Activated naive CD8-positive, alpha-beta T cell treated with anti-CD3 and anti-CD28 coated beads for 36 hours (primary cell): ENCODE measurements around the gene SUSD2. TPM values are rescaled to one million over a fixed set of nuclear protein-coding genes. Genes with fewer than 3 reads are reported as not detected.

ENCODE experiments used
- DNase-seq: peaks from one replicate; pipeline ENCODE4 v3.0.0; 2021
- H3K27ac Mint-ChIP-seq: one replicate; pipeline ENCODE4 v1.8.0; 2022; ENCODE audit warnings: mild to moderate bottlenecking, moderate library complexity, mixed read lengths
- H3K27me3 Mint-ChIP-seq: one replicate; pipeline ENCODE4 v1.8.0; 2022; ENCODE audit warnings: mild to moderate bottlenecking, mixed read lengths
- H3K36me3 Mint-ChIP-seq: one replicate; pipeline ENCODE4 v1.8.0; 2021; ENCODE audit warnings: mild to moderate bottlenecking, mixed read lengths
- H3K4me1 Mint-ChIP-seq: one replicate; pipeline ENCODE4 v1.8.0; 2021; ENCODE audit warnings: mixed read lengths
- H3K4me3 Mint-ChIP-seq: one replicate; pipeline ENCODE4 v1.8.0; 2022; ENCODE audit warnings: mild to moderate bottlenecking, moderate library complexity, mixed read lengths
- H3K9me3 Mint-ChIP-seq: one replicate; pipeline ENCODE4 v1.8.0; 2022; ENCODE audit warnings: mixed read lengths
- total RNA-seq, 2 experiments: library from RNA; stranded (reverse); gene quantifications; one replicate each; pipeline ENCODE4 v1.2.3, GENCODE V29; 2021

SUSD2 gene
- total RNA-seq, 2 experiments from 2014 or later: 0.56 to 0.80 TPM

DNA sequence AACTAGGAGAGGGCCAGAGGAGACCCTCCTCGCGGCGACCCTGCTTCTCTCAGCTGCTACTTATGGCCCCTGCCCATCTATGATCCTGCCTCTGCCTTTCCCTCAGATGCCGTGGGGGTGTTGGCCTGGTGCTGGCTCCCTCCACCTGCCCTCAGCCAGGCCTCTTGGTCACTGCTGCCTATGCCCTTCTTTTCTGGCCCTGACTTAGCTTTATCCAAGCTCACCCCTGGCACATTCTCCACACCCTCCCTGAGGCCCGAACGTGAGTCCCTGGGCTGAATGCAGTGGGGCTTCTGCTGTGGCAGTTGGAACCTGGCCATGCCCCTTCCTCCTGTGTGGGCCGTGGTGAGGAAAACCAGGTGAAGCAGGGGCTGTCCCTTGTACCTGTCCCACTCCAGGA is 19.8 kb upstream of the SUSD2 start:
- Mint-ChIP-seq H3K4me3 (no peak overlapping the region), H3K9me3 (no peaks in the 10 kb centered on the region), H3K4me1 (peaks cover 62% of the 10 kb centered on the region), H3K36me3 (peaks cover 5% of the 10 kb centered on the region), H3K27me3 (no peaks in the 10 kb centered on the region), H3K27ac (no peak overlapping the region)
- no peak for DNase-seq

DNA sequence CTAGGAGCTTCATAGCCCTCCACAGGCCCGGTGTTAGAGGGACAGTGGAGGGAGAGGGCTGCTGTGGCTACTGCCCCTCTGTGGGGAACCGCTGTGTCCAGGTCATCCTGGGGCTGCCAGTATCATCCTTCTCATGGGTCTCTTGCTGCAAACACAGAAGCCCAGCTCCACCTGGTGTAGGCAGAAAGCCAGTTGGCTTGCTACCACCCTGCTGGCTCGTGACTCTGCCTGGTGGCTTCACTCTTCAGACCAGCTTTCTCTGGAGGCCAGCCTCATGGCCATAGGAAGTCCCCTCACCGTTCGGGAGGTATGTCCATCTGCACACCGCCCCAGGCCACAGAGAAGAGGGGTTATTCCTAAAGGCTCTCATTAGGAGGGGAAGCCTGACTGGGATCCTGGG is 19.4 kb upstream of the SUSD2 start:
- peak overlapping the region; percentile 72 for H3K27ac Mint-ChIP-seq
- peaks cover 59% of the 10 kb centered on the region for H3K4me1 Mint-ChIP-seq
- peaks cover 7% of the 10 kb centered on the region for H3K36me3 Mint-ChIP-seq
- H3K4me3 Mint-ChIP-seq: no peak overlapping the region
- DNase-seq: no peak
- H3K27me3 Mint-ChIP-seq: no peaks in the 10 kb centered on the region
- no peaks in the 10 kb centered on the region for H3K9me3 Mint-ChIP-seq

DNA sequence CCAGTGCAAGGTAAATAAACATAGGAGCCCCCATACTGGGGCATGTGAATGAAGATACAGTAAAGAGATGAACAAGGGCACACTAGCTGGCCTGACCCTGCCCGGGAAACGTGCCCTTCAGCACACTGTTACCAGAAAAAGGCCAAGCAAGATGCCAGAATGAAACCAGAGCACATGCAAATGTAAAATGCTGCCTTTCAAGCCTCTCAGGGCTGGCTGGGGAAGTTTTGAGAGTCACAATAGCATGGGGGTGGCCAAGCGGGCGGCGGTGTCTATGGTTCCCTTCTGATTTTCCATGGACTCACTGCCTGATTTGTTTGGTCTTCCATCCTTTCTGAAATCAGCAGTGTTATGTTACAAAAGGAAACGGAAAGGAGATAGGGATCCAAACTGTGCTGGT is 18.9 kb upstream of the SUSD2 start:
- Mint-ChIP-seq H3K27ac (peak overlapping the region; percentile 72), H3K36me3 (peaks cover 7% of the 10 kb centered on the region), H3K4me3 (no peak overlapping the region), H3K4me1 (peaks cover 57% of the 10 kb centered on the region), H3K27me3 (no peaks in the 10 kb centered on the region), H3K9me3 (no peaks in the 10 kb centered on the region)
- no peak for DNase-seq

DNA sequence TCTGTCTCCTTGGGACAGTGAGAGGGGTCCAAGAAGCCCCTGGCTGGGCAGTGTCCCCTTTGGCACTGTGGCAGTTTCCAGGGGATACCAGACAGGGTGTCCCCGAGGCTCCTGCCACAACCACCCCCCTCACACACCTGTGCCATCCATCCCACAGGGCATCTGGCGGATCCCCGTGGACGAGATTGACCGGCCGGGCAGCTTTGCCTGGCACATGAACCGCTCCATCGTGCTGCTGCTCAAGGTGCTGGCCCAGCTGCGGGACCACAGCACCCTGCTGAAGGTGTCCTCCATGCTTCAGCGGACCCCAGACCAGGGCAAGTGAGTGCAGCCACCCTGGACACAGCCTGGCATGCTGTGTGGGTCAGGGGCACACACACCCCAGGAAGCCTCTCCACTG is 17.0 kb upstream of the SUSD2 start:
- Mint-ChIP-seq H3K4me1 (peaks cover 62% of the 10 kb centered on the region), H3K36me3 (peaks cover 4% of the 10 kb centered on the region), H3K27me3 (no peaks in the 10 kb centered on the region), H3K27ac (no peak overlapping the region), H3K9me3 (no peaks in the 10 kb centered on the region), H3K4me3 (no peak overlapping the region)
- no peak for DNase-seq

DNA sequence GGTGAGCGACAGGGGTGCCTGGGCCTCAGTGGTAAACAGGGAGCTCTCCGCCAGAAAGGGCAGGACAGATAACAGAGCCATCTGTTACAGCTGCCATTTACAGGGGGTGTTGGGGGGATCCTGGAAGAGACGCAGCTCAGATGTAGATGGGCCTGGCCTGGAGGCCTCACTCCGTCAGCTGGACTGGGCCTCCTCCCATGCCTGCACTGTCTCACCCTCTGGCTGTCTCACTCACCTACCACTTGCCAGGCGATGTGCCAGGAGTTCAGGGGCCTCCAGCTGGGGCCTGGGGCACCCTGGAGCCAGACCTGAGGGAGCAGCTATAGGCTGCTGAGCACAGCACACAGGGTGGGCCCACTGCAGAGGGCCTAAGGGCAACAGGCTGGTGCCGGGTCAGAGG is 16.3 kb upstream of the SUSD2 start:
- Mint-ChIP-seq H3K4me1 (peaks cover 59% of the 10 kb centered on the region), H3K36me3 (peaks cover 6% of the 10 kb centered on the region)
- no peak for DNase-seq

DNA sequence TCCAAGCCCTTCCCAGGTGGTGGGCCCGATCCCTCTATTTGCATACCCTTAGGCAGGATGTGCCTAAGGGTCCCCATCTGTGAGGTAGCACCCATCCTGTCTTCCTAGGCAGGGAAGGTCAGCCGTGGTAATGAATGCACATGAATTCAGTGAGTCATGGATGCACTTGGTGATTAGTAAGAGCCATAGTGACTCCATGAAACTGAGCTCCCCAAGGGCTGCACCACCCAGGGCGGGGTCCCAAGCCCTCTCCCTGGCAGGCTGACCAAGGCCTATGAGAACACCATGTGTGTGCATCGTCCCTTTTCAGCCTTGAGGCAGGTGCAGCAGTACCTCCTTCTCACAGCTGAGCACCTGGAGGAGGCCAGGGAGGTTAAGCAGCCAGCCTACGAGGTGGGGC is 15.6 kb upstream of the SUSD2 start:
- Mint-ChIP-seq H3K9me3 (no peaks in the 10 kb centered on the region), H3K4me1 (peaks cover 52% of the 10 kb centered on the region), H3K27me3 (no peaks in the 10 kb centered on the region), H3K4me3 (no peak overlapping the region), H3K36me3 (peaks cover 6% of the 10 kb centered on the region), H3K27ac (no peak overlapping the region)
- no peak for DNase-seq

More for the DNA sequence above, 16.3 kb upstream of the SUSD2 start:
- Mint-ChIP-seq H3K9me3 (no peaks in the 10 kb centered on the region), H3K27ac (no peak overlapping the region), H3K27me3 (no peaks in the 10 kb centered on the region), H3K4me3 (no peak overlapping the region)

DNA sequence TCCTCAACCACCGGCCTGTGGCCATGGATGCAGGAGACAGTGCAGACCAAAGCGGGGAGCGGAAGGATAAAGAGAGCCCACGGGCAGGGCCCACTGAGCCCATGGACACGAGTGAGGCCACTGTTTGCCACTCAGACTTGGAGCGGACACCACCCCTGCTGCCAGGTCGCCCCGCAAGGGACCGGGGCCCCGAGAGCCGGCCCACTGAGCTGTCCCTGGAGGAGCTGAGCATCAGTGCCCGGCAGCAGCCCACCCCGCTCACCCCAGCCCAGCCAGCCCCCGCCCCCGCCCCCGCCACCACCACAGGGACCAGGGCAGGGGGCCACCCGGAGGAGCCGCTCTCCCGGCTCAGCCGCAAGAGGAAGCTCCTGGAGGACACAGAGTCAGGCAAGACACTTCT is 14.5 kb upstream of the SUSD2 start:
- DNase-seq: no peak
- peaks cover 6% of the 10 kb centered on the region for H3K36me3 Mint-ChIP-seq
- H3K4me3 Mint-ChIP-seq: no peak overlapping the region
- H3K4me1 Mint-ChIP-seq: peaks cover 42% of the 10 kb centered on the region
- no peaks in the 10 kb centered on the region for H3K9me3 Mint-ChIP-seq
- H3K27ac Mint-ChIP-seq: no peak overlapping the region
- H3K27me3 Mint-ChIP-seq: no peaks in the 10 kb centered on the region

DNA sequence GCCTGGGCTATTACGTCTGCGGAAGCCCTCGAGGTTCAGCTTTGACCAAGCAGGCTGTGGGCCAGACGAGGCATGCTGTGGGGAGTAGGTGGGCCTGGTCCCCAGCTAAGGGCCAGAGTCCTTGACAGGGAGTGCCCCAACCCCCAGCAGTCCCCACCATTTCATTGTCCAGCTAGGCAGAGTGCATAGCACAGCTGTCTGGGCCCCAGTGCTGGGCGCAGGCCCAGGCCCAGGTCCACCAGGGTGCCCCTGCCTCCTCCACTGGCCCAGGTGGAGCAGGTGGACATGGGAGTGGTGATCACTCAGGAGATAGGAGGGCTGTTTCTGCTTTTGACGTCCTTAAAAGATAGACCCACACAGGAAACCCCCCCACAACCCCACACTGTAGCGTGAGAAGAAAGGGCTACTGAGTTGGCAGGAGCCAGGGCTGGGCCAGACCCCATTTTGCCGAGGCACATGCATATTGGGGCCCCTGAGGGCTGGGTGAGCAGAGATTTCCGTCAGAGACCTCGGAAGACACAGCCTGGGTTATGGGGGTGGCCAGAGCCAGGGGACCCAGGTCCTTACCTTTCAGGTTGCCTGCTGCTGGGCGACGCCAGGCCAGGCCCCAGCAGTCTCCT is 11.7 kb upstream of the SUSD2 start:
- peak; percentile 38 for DNase-seq
- peaks cover 8% of the 10 kb centered on the region for H3K36me3 Mint-ChIP-seq
- no peaks in the 10 kb centered on the region for H3K27me3 Mint-ChIP-seq
- peak overlapping the region; percentile 84 for H3K27ac Mint-ChIP-seq
- H3K4me3 Mint-ChIP-seq: no peak overlapping the region
- no peaks in the 10 kb centered on the region for H3K9me3 Mint-ChIP-seq
- peaks cover 30% of the 10 kb centered on the region for H3K4me1 Mint-ChIP-seq

DNA sequence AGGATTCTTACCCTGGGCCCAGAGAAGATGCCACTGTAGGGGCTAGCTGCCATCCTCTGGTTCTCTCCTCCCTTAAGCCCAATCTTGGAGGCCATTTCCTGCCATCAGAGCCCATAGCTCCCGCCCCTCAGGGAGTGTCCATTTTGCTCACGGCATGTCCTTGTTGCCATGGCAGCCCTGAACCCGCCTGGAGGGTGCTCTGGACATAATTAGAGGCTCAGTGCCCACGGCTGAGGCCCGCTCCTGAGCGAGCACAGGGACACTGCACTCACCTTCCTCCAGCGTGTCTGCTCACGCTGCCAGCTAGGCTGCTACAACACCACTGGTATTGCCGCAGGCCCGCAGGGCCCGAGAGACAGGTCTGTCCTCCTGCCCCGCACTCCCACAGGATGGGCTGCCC is 11.1 kb upstream of the SUSD2 start:
- peaks cover 30% of the 10 kb centered on the region for H3K4me1 Mint-ChIP-seq
- no peak overlapping the region for H3K4me3 Mint-ChIP-seq
- peak overlapping the region; percentile 62 for H3K27ac Mint-ChIP-seq
- no peaks in the 10 kb centered on the region for H3K9me3 Mint-ChIP-seq
- H3K27me3 Mint-ChIP-seq: no peaks in the 10 kb centered on the region
- DNase-seq: no peak
- peaks cover 8% of the 10 kb centered on the region for H3K36me3 Mint-ChIP-seq

DNA sequence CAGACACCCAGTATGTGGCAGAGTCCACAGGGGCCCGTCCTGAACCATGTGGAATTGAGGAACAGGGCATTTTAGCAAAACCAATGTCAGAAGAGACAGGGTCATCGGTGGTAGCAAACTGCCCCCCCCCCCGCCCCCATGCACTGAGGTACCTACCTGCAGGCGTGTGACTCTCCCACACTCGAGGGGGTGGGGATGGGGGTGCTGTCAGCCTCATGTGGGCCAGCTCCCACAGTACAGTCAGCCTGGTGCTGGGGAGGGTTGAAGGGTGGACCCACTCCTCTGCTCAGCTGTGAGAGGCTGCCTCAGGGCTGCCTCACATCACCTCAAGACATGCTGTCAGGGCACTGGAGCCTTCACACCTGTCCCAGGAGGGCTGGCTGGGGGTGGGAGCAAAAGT is 10.7 kb upstream of the SUSD2 start:
- Mint-ChIP-seq H3K4me3 (no peak overlapping the region), H3K4me1 (peaks cover 30% of the 10 kb centered on the region), H3K9me3 (no peaks in the 10 kb centered on the region), H3K36me3 (peaks cover 8% of the 10 kb centered on the region), H3K27me3 (no peaks in the 10 kb centered on the region), H3K27ac (peak overlapping the region; percentile 62)
- DNase-seq: no peak

DNA sequence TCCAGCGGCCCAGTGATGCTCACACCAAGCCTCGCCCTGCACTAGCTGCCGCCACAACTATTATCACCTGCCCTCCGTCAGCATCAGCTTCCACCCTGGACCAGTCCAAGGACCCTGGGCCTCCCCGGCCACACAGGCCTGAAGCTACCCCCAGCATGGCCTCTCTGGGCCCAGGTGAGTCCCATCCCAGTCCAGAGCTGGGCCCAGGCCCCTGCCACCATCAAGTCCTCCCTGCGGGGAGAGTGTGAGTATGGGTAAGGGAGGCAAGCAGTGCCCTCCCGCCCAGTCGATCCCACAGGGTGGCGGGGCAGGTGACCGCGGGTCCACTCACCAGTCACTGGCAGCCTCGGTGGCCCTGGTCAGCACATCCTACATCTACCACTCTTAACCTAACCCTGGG is 9.5 kb upstream of the SUSD2 start:
- H3K36me3 Mint-ChIP-seq: peaks cover 4% of the 10 kb centered on the region
- no peaks in the 10 kb centered on the region for H3K27me3 Mint-ChIP-seq
- no peak overlapping the region for H3K4me3 Mint-ChIP-seq
- H3K27ac Mint-ChIP-seq: peak overlapping the region; percentile 38
- DNase-seq: no peak
- H3K9me3 Mint-ChIP-seq: no peaks in the 10 kb centered on the region
- peaks cover 26% of the 10 kb centered on the region for H3K4me1 Mint-ChIP-seq

DNA sequence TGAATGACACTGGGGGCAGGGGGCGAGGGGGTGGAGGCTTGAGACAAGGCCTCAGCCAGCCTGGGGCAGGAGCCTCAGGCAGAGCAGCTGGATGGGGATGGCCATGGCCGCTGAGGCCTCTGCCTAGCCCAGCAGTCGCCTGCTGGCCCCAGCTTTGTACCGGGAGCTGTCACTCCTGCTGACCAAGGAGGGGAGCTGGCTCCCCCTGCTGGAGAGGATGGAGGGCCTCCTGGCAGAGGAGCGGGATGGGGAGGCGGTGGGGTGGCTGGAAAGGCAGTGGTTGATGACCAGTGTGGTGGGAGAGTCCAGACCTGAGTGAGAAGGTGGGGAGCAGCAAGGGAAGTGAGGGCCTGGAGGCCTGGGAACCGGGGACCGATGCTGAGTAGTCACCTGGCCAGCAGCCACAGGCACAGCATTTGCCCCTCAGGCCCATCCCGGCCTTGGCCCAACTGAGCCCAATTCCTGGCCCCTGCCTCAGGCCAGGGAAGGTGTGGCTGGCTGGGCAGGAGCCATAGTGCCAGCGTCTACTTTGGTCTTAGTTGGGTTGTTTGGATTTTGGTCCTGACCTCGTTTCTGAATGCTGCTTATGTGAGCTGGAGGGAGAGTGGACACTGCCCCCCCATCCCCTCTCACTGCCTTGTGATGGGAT is 6.0 kb upstream of the SUSD2 start:
- Mint-ChIP-seq H3K27me3 (no peaks in the 10 kb centered on the region), H3K4me1 (peaks cover 3% of the 10 kb centered on the region), H3K4me3 (no peak overlapping the region), H3K9me3 (no peaks in the 10 kb centered on the region), H3K36me3 (peaks cover 2% of the 10 kb centered on the region), H3K27ac (no peak overlapping the region)
- peak; percentile 65 for DNase-seq

DNA sequence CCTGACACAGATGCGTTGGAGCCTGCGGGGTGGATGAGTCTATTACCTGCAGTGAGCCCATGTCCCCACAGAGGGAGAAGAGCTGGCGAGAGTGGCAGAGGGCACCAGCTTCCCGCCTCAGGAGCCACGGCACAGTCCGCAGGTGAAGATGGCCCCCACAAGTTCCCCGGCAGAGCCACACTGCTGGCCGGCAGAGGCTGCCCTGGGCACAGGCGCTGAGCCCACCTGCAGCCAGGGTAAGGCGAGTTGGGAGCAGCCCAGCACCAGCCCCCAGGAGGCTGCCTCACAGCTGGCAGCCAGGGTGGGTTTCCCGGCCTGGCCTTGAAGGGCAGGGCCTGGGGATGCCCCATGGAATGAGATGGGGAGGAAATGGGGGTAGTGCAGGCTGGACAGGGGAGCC is 5.2 kb upstream of the SUSD2 start:
- Mint-ChIP-seq H3K9me3 (no peaks in the 10 kb centered on the region), H3K27ac (no peak overlapping the region), H3K36me3 (peaks cover 2% of the 10 kb centered on the region), H3K4me1 (peaks cover 3% of the 10 kb centered on the region), H3K4me3 (no peak overlapping the region), H3K27me3 (no peaks in the 10 kb centered on the region)
- DNase-seq: no peak

DNA sequence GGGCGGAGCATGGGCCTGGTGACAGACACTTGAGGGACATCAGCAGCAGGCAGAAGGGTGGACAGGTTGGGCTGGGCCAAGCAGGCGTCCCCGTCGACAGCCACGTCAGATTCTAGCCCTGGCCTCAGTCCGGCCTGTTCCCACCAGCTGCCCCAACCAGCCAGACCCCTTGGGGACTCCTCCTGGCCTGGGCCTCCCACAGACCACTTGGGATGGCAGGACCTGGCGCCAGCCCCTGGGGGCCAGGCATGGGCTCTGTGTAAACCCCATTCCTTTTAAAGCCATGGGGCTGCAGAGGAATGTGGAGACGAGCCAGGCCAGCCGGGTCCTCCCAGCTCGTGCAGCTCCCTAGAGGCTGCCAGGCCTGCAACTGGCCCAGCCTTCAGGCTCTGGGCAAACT is 4.7 kb upstream of the SUSD2 start:
- DNase-seq: no peak
- no peaks in the 10 kb centered on the region for H3K9me3 Mint-ChIP-seq
- H3K27ac Mint-ChIP-seq: no peak overlapping the region
- H3K4me1 Mint-ChIP-seq: peaks cover 3% of the 10 kb centered on the region
- peaks cover 2% of the 10 kb centered on the region for H3K36me3 Mint-ChIP-seq
- no peak overlapping the region for H3K4me3 Mint-ChIP-seq
- no peaks in the 10 kb centered on the region for H3K27me3 Mint-ChIP-seq

DNA sequence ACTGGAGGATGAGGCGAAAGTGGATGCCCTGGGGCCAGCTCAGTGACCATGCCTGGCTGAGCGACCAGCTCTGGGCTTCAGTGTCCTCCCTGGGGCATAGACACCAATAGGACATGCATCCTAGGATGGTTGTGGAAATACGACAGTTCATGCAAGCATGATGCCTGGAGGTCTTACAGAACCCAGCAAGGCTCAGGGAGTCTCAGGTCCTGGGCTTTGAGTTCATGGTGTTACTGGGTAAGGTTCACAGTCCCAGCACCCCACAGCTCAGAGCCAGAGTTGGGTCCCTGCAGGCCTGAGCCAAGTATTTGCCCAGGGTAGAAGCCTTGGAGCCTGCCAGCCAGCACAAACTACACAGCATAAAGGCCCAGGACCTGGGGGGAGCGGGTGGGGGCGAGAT is 4.2 kb upstream of the SUSD2 start:
- Mint-ChIP-seq H3K9me3 (no peaks in the 10 kb centered on the region), H3K36me3 (peaks cover 2% of the 10 kb centered on the region), H3K4me1 (peaks cover 3% of the 10 kb centered on the region)

DNA sequence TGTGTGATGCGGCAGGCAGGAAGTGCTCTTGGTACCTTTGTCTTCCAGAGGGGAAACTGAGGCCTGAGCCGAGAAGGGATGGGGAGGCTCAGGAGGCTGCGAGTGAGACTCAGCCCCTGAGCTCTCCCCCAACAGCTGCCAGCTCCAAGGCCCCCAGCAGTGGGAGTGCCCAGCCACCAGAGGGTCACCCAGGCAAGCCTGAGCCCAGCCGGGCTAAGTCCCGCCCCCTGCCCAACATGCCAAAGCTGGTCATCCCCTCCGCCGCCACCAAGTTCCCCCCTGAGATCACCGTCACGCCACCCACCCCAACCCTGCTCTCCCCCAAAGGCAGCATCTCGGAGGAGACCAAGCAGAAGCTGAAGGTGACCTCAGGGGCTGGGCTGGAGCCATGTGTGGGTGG is 3.8 kb upstream of the SUSD2 start:
- no peak for DNase-seq
- no peaks in the 10 kb centered on the region for H3K27me3 Mint-ChIP-seq
- H3K36me3 Mint-ChIP-seq: peaks cover 2% of the 10 kb centered on the region
- H3K9me3 Mint-ChIP-seq: no peaks in the 10 kb centered on the region
- H3K4me1 Mint-ChIP-seq: peaks cover 3% of the 10 kb centered on the region
- no peak overlapping the region for H3K27ac Mint-ChIP-seq
- no peak overlapping the region for H3K4me3 Mint-ChIP-seq

More for the DNA sequence above, 4.2 kb upstream of the SUSD2 start:
- no peak overlapping the region for H3K27ac Mint-ChIP-seq
- H3K4me3 Mint-ChIP-seq: no peak overlapping the region
- H3K27me3 Mint-ChIP-seq: no peaks in the 10 kb centered on the region
- no peak for DNase-seq
